Nephron (organoid): Measurements from ENCODE around the gene ERGIC3.
"Not testable (repeated sequence)": the region's sequence is repeated elsewhere in the genome, so short reads cannot be mapped to it uniquely, and the experiment has no call there.

Experiments used
- H3K27ac Mint-ChIP-seq, 3 experiments: 2 replicates each; pipeline ENCODE4 v1.8.0; 2020; ENCODE audit warnings: mixed read lengths in 3 of 3, mild to moderate bottlenecking in 2 of 3, moderate library complexity in 1 of 3
- H3K27me3 Mint-ChIP-seq: 2 replicates; pipeline ENCODE4 v1.8.0; 2021; ENCODE audit warnings: low read depth, mild to moderate bottlenecking, moderate library complexity, mixed read lengths
- H3K36me3 Mint-ChIP-seq: 2 replicates; pipeline ENCODE4 v1.8.0; 2020; ENCODE audit warnings: low read depth, mixed read lengths
- H3K4me1 Mint-ChIP-seq: 2 replicates; pipeline ENCODE4 v1.8.0; 2020; ENCODE audit warnings: mixed read lengths
- H3K4me3 Mint-ChIP-seq, 3 experiments: 2 replicates each; pipeline ENCODE4 v1.8.0; 2020; ENCODE audit warnings: mild to moderate bottlenecking in 3 of 3, mixed read lengths in 3 of 3, moderate library complexity in 2 of 3
- H3K9me3 Mint-ChIP-seq: 2 replicates; pipeline ENCODE4 v1.8.0; 2020; ENCODE audit warnings: mixed read lengths
- CTCF ChIP-seq, 3 experiments: fragments of 200-600 bp; sonication (generic); IDR thresholded peaks; one replicate each; pipeline ENCODE4 v1.5.0; 2021; ENCODE audit warnings: antibody characterized with exemption in 3 of 3; ENCODE audit not compliant: unreplicated experiment in 3 of 3

The ERGIC3 gene

GRCh38 chr20:35552914-35553313 is 11.0 kb downstream of the ERGIC3 start:
- Mint-ChIP-seq H3K27ac (no peak overlapping the region), H3K9me3 (no peaks in the 10 kb centered on the region), H3K4me3 (no peak overlapping the region), H3K36me3 (peaks cover 35% of the 10 kb centered on the region), H3K27me3 (no peaks in the 10 kb centered on the region), H3K4me1 (no peaks in the 10 kb centered on the region)
- no peak for TF ChIP-seq CTCF (IDR thresholded peaks at IDR 0.05; ENCODE audit: unreplicated experiment in 3 of 3)

- H3K9me3 Mint-ChIP-seq, H3K27ac Mint-ChIP-seq, H3K4me3 Mint-ChIP-seq, H3K27me3 Mint-ChIP-seq, H3K4me1 Mint-ChIP-seq: not testable (repeated sequence)
- peaks cover 30% of the 10 kb centered on the region for H3K36me3 Mint-ChIP-seq
These were observed 13.6 kb downstream of the ERGIC3 start for GRCh38 chr20:35555461-35555860.

- Mint-ChIP-seq H3K27me3 (peaks cover 3% of the 10 kb centered on the region), H3K36me3 (peaks cover 30% of the 10 kb centered on the region), H3K4me1 (no peaks in the 10 kb centered on the region), H3K4me3 (no peak overlapping the region), H3K27ac (no peak overlapping the region), H3K9me3 (no peaks in the 10 kb centered on the region)
- TF ChIP-seq CTCF (IDR thresholded peaks at IDR 0.05; ENCODE audit: unreplicated experiment in 3 of 3): no peak
These were observed 14.2 kb downstream of the ERGIC3 start for GRCh38 chr20:35555951-35556645.

GRCh38 chr20:35556871-35557270 is 15.0 kb downstream of the ERGIC3 start:
- Mint-ChIP-seq H3K9me3 (no peaks in the 10 kb centered on the region), H3K27ac (no peak overlapping the region), H3K27me3 (peaks cover 3% of the 10 kb centered on the region), H3K36me3 (peaks cover 30% of the 10 kb centered on the region), H3K4me3 (no peak overlapping the region), H3K4me1 (no peaks in the 10 kb centered on the region)
- no peak for TF ChIP-seq CTCF (IDR thresholded peaks at IDR 0.05; ENCODE audit: unreplicated experiment in 3 of 3)

GRCh38 chr20:35558451-35558850 is 16.6 kb downstream of the ERGIC3 start:
- Mint-ChIP-seq H3K9me3 (no peaks in the 10 kb centered on the region), H3K4me3 (no peak overlapping the region), H3K36me3 (peaks cover 30% of the 10 kb centered on the region), H3K27me3 (peaks cover 3% of the 10 kb centered on the region), H3K4me1 (no peaks in the 10 kb centered on the region), H3K27ac (no peak overlapping the region)
- no peak for TF ChIP-seq CTCF (IDR thresholded peaks at IDR 0.05; ENCODE audit: unreplicated experiment in 3 of 3)

GRCh38 chr20:35559042-35559693 is 17.3 kb downstream of the ERGIC3 start:
- TF ChIP-seq CTCF (IDR thresholded peaks at IDR 0.05; ENCODE audit: unreplicated experiment in 3 of 3): no peak
- Mint-ChIP-seq H3K27ac (no peak overlapping the region), H3K27me3 (peaks cover 3% of the 10 kb centered on the region), H3K9me3 (no peaks in the 10 kb centered on the region), H3K4me3 (no peak overlapping the region), H3K4me1 (no peaks in the 10 kb centered on the region), H3K36me3 (peaks cover 28% of the 10 kb centered on the region)
